GM23338 (cell line): ENCODE measurements around the gene GPR152. TPM values are rescaled to one million over a fixed set of nuclear protein-coding genes. Genes with fewer than 3 reads are reported as not detected.

Experiments used
- ATAC-seq: fragments of 200-7000 bp; cut with Tn5 transposase; 3 replicates; pipeline ENCODE4 v1.9.1; 2020
- DNase-seq: peaks from one replicate; pipeline ENCODE4 v3.0.0-alpha.2; 2015; ENCODE audit warnings: low spot score
- H2AFZ ChIP-seq: fragments of 200-600 bp; sonication (generic); 2 replicates; pipeline ENCODE4 v1.8.0; 2016; ENCODE audit warnings: antibody characterized with exemption, mild to moderate bottlenecking, moderate library complexity
- H3F3A ChIP-seq: fragments of 200-600 bp; sonication (generic); replicated peaks from 2 replicates; pipeline ENCODE4 v1.8.0; 2017; ENCODE audit warnings: antibody characterized with exemption, mixed run types, low read depth
- H3K27ac ChIP-seq: fragments of 200-600 bp; sonication (generic); 2 replicates; pipeline ENCODE4 v1.6.1; 2016; ENCODE audit warnings: low read depth
- H3K27me3 ChIP-seq: fragments of 200-600 bp; sonication (generic); 2 replicates; pipeline ENCODE4 v1.8.0; 2016; ENCODE audit warnings: mild to moderate bottlenecking, mixed run types, moderate library complexity; ENCODE audit not compliant: insufficient read depth
- H3K36me3 ChIP-seq: fragments of 200-600 bp; sonication (generic); 2 replicates; pipeline ENCODE4 v1.8.0; 2016; ENCODE audit warnings: mild to moderate bottlenecking; ENCODE audit not compliant: insufficient read depth
- H3K4me1 ChIP-seq: fragments of 200-600 bp; sonication (generic); 2 replicates; pipeline ENCODE4 v1.8.0; 2016; ENCODE audit warnings: mild to moderate bottlenecking, moderate library complexity; ENCODE audit not compliant: insufficient read depth
- H3K4me2 ChIP-seq: fragments of 200-600 bp; sonication (generic); 2 replicates; pipeline ENCODE4 v1.7.1; 2017; ENCODE audit warnings: mixed run types
- H3K4me3 ChIP-seq: fragments of 200-600 bp; sonication (generic); 2 replicates; pipeline ENCODE4 v1.6.1; 2016; ENCODE audit warnings: mixed run types
- H3K79me2 ChIP-seq: fragments of 200-600 bp; sonication (generic); replicated peaks from 2 replicates; pipeline ENCODE4 v1.8.0; 2017; ENCODE audit warnings: mild to moderate bottlenecking; ENCODE audit not compliant: insufficient read depth
- H3K9me2 ChIP-seq: fragments of 200-600 bp; sonication (generic); 2 replicates; pipeline ENCODE4 v1.8.0; 2017; ENCODE audit not compliant: insufficient read depth
- H4K20me1 ChIP-seq: fragments of 200-600 bp; sonication (generic); replicated peaks from 2 replicates; pipeline ENCODE4 v1.8.0; 2017; ENCODE audit warnings: mild to moderate bottlenecking; ENCODE audit not compliant: insufficient read depth
- H3K27ac Mint-ChIP-seq: 2 replicates; pipeline ENCODE4 v1.8.0; 2020; ENCODE audit warnings: inconsistent platforms, mild to moderate bottlenecking, moderate library complexity, mixed read lengths
- H3K27me3 Mint-ChIP-seq: 3 replicates; pipeline ENCODE4 v1.8.0; 2022; ENCODE audit warnings: low read depth, mild to moderate bottlenecking, moderate library complexity, mixed read lengths, inconsistent platforms; ENCODE audit not compliant: insufficient read depth, poor library complexity
- H3K36me3 Mint-ChIP-seq: 3 replicates; pipeline ENCODE4 v1.8.0; 2021; ENCODE audit warnings: low read depth, mild to moderate bottlenecking, inconsistent platforms, moderate library complexity, mixed read lengths
- H3K4me1 Mint-ChIP-seq: 3 replicates; pipeline ENCODE4 v1.8.0; 2020; ENCODE audit warnings: mild to moderate bottlenecking, inconsistent platforms, mixed read lengths
- H3K4me3 Mint-ChIP-seq: 3 replicates; pipeline ENCODE4 v1.8.0; 2021; ENCODE audit warnings: moderate library complexity, mild to moderate bottlenecking, inconsistent platforms, mixed read lengths
- H3K9me3 Mint-ChIP-seq: 3 replicates; pipeline ENCODE4 v1.8.0; 2020; ENCODE audit warnings: moderate library complexity, mild to moderate bottlenecking, inconsistent platforms, mixed read lengths
- CREB1 ChIP-seq: fragments of 250-450 bp; sonication (Bioruptor Pico); IDR thresholded peaks from 2 replicates; pipeline ENCODE4 v1.5.0; 2020; ENCODE audit warnings: low read depth, mild to moderate bottlenecking, moderate library complexity
- CTCF ChIP-seq, 2 experiments: fragments of 200-600 bp in 1 of 2; sonication (generic) in 1 of 2; conservative IDR thresholded peaks; 2 replicates each; pipeline versions ENCODE4 v1.5.1 to v1.6.1; 2016 to 2017; ENCODE audit warnings: antibody characterized with exemption in 2 of 2, low read depth in 2 of 2, mild to moderate bottlenecking in 2 of 2, moderate library complexity in 1 of 2
- ETS1 ChIP-seq: IDR thresholded peaks from 2 replicates; pipeline ENCODE4 v1.6.1; 2016; ENCODE audit warnings: antibody characterized with exemption
- EZH2 ChIP-seq: fragments of 200-600 bp; sonication (generic); IDR thresholded peaks from one replicate; pipeline ENCODE4 v1.8.0; 2017; ENCODE audit warnings: antibody characterized with exemption, mild to moderate bottlenecking, low read depth; ENCODE audit not compliant: unreplicated experiment
- JUNB ChIP-seq: IDR thresholded peaks from one replicate; pipeline ENCODE4 v1.6.1; 2016; ENCODE audit warnings: antibody characterized with exemption; ENCODE audit not compliant: unreplicated experiment
- POLR2AphosphoS5 ChIP-seq: IDR thresholded peaks from 2 replicates; pipeline ENCODE4 v1.6.1; 2016; ENCODE audit warnings: antibody characterized with exemption, low read depth
- REST ChIP-seq: IDR thresholded peaks from one replicate; pipeline ENCODE4 v1.6.1; 2018; ENCODE audit warnings: antibody characterized with exemption; ENCODE audit not compliant: unreplicated experiment
- ZNF114 ChIP-seq: fragments of 250-450 bp; sonication (Bioruptor Pico); IDR thresholded peaks from 2 replicates; pipeline ENCODE4 v1.5.0; 2020; ENCODE audit warnings: mild to moderate bottlenecking, moderate library complexity
- ZNF331 ChIP-seq: fragments of 250-450 bp; sonication (Bioruptor Pico); IDR thresholded peaks from 2 replicates; pipeline ENCODE4 v1.5.0; 2020; ENCODE audit warnings: low read depth, mild to moderate bottlenecking, moderate library complexity
- polyA plus RNA-seq: library from polyadenylated mRNA; unstranded; fragments of >200 nt; fragmentation: Nextera tagmentation; extraction: Ambion mirVana; gene quantifications from 2 replicates; pipeline ENCODE4 v1.2.1, GENCODE V29; 2016
- total RNA-seq: library from RNA; depleted of rRNA; stranded (reverse); fragments of >200 nt; shearing (Covaris generic); gene quantifications from 2 replicates; pipeline ENCODE4 v1.2.3, GENCODE V29; 2014

Gene GPR152
- total and polyA plus RNA-seq, 2 experiments from 2014 or later, result not detected

GRCh38 chr11:67494371-67495233 lies 42.1 kb upstream of the GPR152 start:
- Mint-ChIP-seq H3K27me3 (peaks cover 4% of the 10 kb centered on the region), H3K9me3 (no peaks in the 10 kb centered on the region), H3K4me3 (no peak overlapping the region), H3K36me3 (peaks cover 3% of the 10 kb centered on the region; the same call in 1 of the 3 replicates), H3K27ac (no peak overlapping the region), H3K4me1 (no peaks in the 10 kb centered on the region; the same call in 2 of the 3 replicates)
- TF ChIP-seq JUNB, result no peak
- no peak for TF ChIP-seq ETS1
- no peak for TF ChIP-seq ZNF114 (CRISPR knock-in tag)
- TF ChIP-seq EZH2, result no peak
- TF ChIP-seq POLR2AphosphoS5, result no peak
- H2AFZ ChIP-seq, result no peak overlapping the region
- no peak overlapping the region for H3K27ac ChIP-seq
- H3K4me2 ChIP-seq, result no peak overlapping the region
- no peak overlapping the region for H3K4me3 ChIP-seq
- H3F3A ChIP-seq, result 0 out of 2 replicates have a peak, but pooled peaks cover 3% of the 10 kb centered on the region
- H3K27me3 ChIP-seq, result no peaks in the 10 kb centered on the region
- DNase-seq, result peak; percentile 42
- peak; percentile 61 for ATAC-seq
- H3K36me3 ChIP-seq, result no peaks in the 10 kb centered on the region; the same call in 1 of the 2 replicates
- H3K4me1 ChIP-seq, result no peaks in the 10 kb centered on the region
- no peaks in the 10 kb centered on the region for H3K79me2 ChIP-seq
- H4K20me1 ChIP-seq, result no peaks in the 10 kb centered on the region; the same call in 1 of the 2 replicates
- no peaks in the 10 kb centered on the region for H3K9me2 ChIP-seq

GRCh38 chr11:67493548-67494370 lies 41.2 kb upstream of the GPR152 start:
- Mint-ChIP-seq H3K4me1 (no peaks in the 10 kb centered on the region; the same call in 2 of the 3 replicates), H3K27me3 (peaks cover 5% of the 10 kb centered on the region), H3K9me3 (no peaks in the 10 kb centered on the region), H3K36me3 (peaks cover 4% of the 10 kb centered on the region; the same call in 1 of the 3 replicates), H3K4me3 (no peak overlapping the region), H3K27ac (no peak overlapping the region)
- DNase-seq (no peak), ATAC-seq (no peak)
- H3K4me1 ChIP-seq, result no peaks in the 10 kb centered on the region
- H3K27ac ChIP-seq, result no peak overlapping the region
- no peaks in the 10 kb centered on the region; the same call in 1 of the 2 replicates for H4K20me1 ChIP-seq
- H3K4me3 ChIP-seq, result no peak overlapping the region
- 0 out of 2 replicates have a peak, but pooled peaks cover 3% of the 10 kb centered on the region for H3F3A ChIP-seq
- H3K27me3 ChIP-seq, result no peaks in the 10 kb centered on the region
- no peak overlapping the region for H3K4me2 ChIP-seq
- H3K36me3 ChIP-seq, result no peaks in the 10 kb centered on the region; the same call in 1 of the 2 replicates
- no peak overlapping the region for H2AFZ ChIP-seq
- H3K79me2 ChIP-seq, result no peaks in the 10 kb centered on the region
- H3K9me2 ChIP-seq, result no peaks in the 10 kb centered on the region
- no peak for TF ChIP-seq REST
- no peak for TF ChIP-seq CREB1
- TF ChIP-seq POLR2AphosphoS5, result no peak
- TF ChIP-seq ZNF331, result no peak
- no peak for TF ChIP-seq ETS1
- no peak for TF ChIP-seq CTCF (conservative IDR thresholded peaks at IDR 0.05; ENCODE audit: low read depth in 2 of 2)
